ENCODE measurements around the gene STX12.

STX12 gene

DNA sequence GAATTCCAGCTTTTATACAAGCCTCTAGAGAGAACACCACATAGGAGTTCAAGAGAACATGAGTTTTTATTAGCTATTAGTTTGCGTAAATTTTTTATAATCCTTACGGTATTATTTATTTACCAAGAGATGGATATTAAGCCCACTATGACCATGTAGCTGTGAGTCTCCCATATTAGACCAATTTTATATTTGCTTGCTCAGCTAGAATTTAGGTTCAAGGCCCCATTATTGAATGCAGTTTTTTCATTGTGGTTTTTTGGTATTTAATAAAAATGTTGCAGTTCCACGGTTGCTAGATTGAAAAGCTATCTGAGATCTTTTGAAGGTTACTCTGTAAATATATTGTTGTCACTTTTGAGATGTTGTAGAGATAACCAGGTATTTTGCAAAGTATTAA, 60.5 kb downstream of the STX12 start:
- POLR2A ChIA-PET: interaction anchor here (0.9 to 1.0 kb wide), 2 partner anchors 60 to 108 kb away, joined by 3 to 4 read pairs; partner anchors contain the start of gene STX12
- CTCF ChIA-PET: interaction anchor here (0.6 to 1.7 kb wide), 3 partner anchors 72 to 393 kb away, joined by 3 to 4 read pairs (median 3); partner anchors contain the start of gene FAM76A

DNA sequence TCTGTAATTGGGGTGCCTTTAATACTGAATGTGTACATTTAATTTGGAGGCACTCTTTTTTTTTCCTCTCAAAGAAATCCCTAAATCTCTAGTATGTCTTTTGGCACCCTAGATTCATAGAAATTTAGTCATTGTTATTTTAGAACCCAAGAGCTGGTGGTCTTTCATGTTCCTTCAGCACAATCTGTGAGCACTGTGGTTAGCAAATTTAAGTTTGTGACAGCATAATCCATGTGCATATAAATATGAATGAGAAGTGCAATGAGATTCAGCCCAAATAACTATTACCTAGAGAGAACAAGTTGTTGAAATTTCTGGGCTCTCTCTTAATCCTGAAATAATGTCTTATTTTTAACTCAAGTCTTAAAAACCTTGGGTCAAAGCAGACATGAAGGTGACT, 62.0 kb downstream of the STX12 start:
- CTCF ChIA-PET: interaction anchor here (0.9 to 1.6 kb wide), 3 partner anchors 12 to 278 kb away, joined by 3 to 6 read pairs (median 4); no protein-coding TSS in a partner anchor
- Histone ChIP-seq H3K36me3 (ENCODE audit: control insufficient read depth in 2 of 2, insufficient read depth in 1 of 2, low read length in 2 of 2) (peaks cover 28 to 68% of the 10 kb centered on the region in 2 experiments), H3K4me3 (ENCODE audit: low read depth, low read length) (no peak overlapping the region), H3K9me3 (ENCODE audit: control insufficient read depth, insufficient read depth, low read depth, low read length) (no peaks in the 10 kb centered on the region), H3K4me1 (ENCODE audit: control insufficient read depth, insufficient read depth, low read length) (0 out of 2 replicates have a peak, but pooled peaks cover 2% of the 10 kb centered on the region), H3K27ac (ENCODE audit: extremely low read depth, low read depth, low read length) (no peak overlapping the region)
- TF ChIP-seq ZNF404 (tag by site-specific recombination; IDR thresholded peaks at IDR 0.05) (no peak), ZNF561 (tag by site-specific recombination; IDR thresholded peaks at IDR 0.05; ENCODE audit: borderline replicate concordance) (no peak), ZNF350 (tag by site-specific recombination; IDR thresholded peaks at IDR 0.05) (no peak), YY2 (tag by site-specific recombination; IDR thresholded peaks at IDR 0.05) (no peak), SCRT2 (tag by site-specific recombination; IDR thresholded peaks at IDR 0.05) (no peak), PRDM1 (tag by site-specific recombination; IDR thresholded peaks at IDR 0.05) (no peak)
- TF ChIP-seq, protein P1, sequence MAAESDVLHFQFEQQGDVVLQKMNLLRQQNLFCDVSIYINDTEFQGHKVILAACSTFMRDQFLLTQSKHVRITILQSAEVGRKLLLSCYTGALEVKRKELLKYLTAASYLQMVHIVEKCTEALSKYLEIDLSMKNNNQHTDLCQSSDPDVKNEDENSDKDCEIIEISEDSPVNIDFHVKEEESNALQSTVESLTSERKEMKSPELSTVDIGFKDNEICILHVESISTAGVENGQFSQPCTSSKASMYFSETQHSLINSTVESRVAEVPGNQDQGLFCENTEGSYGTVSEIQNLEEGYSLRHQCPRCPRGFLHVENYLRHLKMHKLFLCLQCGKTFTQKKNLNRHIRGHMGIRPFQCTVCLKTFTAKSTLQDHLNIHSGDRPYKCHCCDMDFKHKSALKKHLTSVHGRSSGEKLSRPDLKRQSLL (tag by site-specific recombination; IDR thresholded peaks at IDR 0.05): no peak
- POLR2A ChIA-PET: interaction anchor here (0.5 kb wide), 1 partner anchor 66 kb away, joined by 4 read pairs; no protein-coding TSS in a partner anchor

More for the DNA sequence above, 60.5 kb downstream of the STX12 start:
- Histone ChIP-seq H3K4me3 (ENCODE audit: low read depth, low read length) (no peak overlapping the region), H3K4me1 (ENCODE audit: control insufficient read depth, insufficient read depth, low read length) (0 out of 2 replicates have a peak, but pooled peaks cover 2% of the 10 kb centered on the region), H3K36me3 (ENCODE audit: control insufficient read depth in 2 of 2, insufficient read depth in 1 of 2, low read length in 2 of 2) (peaks cover 19 to 53% of the 10 kb centered on the region in 2 experiments), H3K27ac (ENCODE audit: extremely low read depth, low read depth, low read length) (no peak overlapping the region), H3K9me3 (ENCODE audit: control insufficient read depth, insufficient read depth, low read depth, low read length) (no peaks in the 10 kb centered on the region)
- TF ChIP-seq GLI4 (tag by site-specific recombination; IDR thresholded peaks at IDR 0.05) (no peak), ZNF223 (tag by site-specific recombination; IDR thresholded peaks at IDR 0.05) (no peak), ZNF48 (tag by site-specific recombination; IDR thresholded peaks at IDR 0.05) (no peak), KLF16 (tag by site-specific recombination; IDR thresholded peaks at IDR 0.05) (no peak), ZNF146 (tag by site-specific recombination; IDR thresholded peaks at IDR 0.05) (no peak), SCRT1 (tag by site-specific recombination; IDR thresholded peaks at IDR 0.05; ENCODE audit: borderline replicate concordance) (no peak), MYNN (tag by site-specific recombination; IDR thresholded peaks at IDR 0.05; ENCODE audit: borderline replicate concordance) (no peak), TCF7L2 (IDR thresholded peaks at IDR 0.05; ENCODE audit: borderline replicate concordance, low read depth, low read length) (no peak), ZNF510 (tag by site-specific recombination; IDR thresholded peaks at IDR 0.05; ENCODE audit: insufficient replicate concordance) (no peak), FEZF1 (tag by site-specific recombination; IDR thresholded peaks at IDR 0.05) (no peak), ZNF423 (tag by site-specific recombination; IDR thresholded peaks at IDR 0.05) (no peak), HOXC10 (CRISPR knock-in tag; IDR thresholded peaks at IDR 0.05) (no peak), TRIM28 (IDR thresholded peaks at IDR 0.05; ENCODE audit: borderline replicate concordance, low read length) (no peak), HOXD13 (CRISPR knock-in tag; IDR thresholded peaks at IDR 0.05; ENCODE audit: borderline replicate concordance) (no peak)
- TF ChIP-seq, protein P2, sequence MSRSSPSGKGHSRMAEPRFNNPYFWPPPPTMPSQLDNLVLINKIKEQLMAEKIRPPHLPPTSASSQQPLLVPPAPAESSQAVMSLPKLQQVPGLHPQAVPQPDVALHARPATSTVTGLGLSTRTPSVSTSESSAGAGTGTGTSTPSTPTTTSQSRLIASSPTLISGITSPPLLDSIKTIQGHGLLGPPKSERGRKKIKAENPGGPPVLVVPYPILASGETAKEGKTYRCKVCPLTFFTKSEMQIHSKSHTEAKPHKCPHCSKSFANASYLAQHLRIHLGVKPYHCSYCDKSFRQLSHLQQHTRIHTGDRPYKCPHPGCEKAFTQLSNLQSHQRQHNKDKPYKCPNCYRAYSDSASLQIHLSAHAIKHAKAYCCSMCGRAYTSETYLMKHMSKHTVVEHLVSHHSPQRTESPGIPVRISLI (tag by site-specific recombination; IDR thresholded peaks at IDR 0.05): no peak
- TF ChIP-seq, protein P3, sequence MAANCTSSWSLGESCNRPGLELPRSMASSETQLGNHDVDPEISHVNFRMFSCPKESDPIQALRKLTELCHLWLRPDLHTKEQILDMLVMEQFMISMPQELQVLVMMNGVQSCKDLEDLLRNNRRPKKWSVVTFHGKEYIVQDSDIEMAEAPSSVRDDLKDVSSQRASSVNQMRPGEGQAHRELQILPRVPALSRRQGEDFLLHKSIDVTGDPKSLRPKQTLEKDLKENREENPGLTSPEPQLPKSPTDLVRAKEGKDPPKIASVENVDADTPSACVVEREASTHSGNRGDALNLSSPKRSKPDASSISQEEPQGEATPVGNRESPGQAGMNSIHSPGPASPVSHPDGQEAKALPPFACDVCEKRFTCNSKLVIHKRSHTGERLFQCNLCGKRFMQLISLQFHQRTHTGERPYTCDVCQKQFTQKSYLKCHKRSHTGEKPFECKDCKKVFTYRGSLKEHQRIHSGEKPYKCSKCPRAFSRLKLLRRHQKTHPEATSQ (tag by site-specific recombination; IDR thresholded peaks at IDR 0.05): no peak

Measured in HEK293 (cell line).